Stimulated activated CD8-positive, alpha-beta memory T cell treated with anti-CD3 and anti-CD28 coated beads, Interleukin-7, amount 100 ng/mL, for 1 hour (primary cell): ENCODE results near the gene PHETA1.

ENCODE experiments used
- DNase-seq, 2 donors: peaks; one replicate each; pipeline ENCODE4 v3.0.0-alpha.2; 2020; ENCODE audit warnings: low read depth in 2 of 2

Gene PHETA1

DNA sequence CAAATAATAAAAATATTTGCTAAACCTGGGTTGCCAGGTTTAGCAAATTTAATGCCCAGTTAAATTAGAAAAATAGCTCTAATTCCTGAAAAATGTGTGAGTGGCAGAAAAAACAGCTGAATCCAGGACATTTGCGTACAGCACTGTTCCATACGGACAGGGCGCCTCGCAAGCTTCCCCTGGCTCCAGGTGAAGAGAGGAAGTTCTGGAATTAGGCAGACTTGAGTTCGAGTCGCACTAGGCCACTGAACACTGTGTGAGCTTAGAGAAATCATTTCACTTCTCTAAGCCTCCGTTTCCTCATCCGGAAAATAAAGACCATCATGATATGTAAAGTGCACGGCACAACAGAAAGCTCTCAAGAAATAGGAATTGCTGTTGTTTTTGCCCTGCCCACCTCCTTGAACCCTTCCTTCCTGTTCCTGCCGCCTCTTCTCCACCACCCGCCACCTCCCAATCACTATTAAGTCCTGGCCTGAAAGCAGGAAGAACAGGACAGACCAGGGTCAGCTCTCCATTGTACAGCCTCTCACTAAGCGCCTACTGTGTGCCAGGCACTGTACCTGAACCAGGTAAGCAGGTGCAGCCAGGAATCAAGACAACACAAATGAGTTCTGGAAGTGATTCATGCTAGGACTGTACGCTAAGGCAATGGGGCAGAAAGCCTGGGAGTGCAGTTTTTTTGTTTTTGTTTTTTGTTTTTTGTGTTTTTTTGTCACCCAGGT lies 763 bp upstream of the PHETA1 start:
- no peak for DNase-seq

- DNase-seq: no peak
Measured at GRCh38 chr12:111368291-111368787, 556 bp downstream of the PHETA1 start.

DNA sequence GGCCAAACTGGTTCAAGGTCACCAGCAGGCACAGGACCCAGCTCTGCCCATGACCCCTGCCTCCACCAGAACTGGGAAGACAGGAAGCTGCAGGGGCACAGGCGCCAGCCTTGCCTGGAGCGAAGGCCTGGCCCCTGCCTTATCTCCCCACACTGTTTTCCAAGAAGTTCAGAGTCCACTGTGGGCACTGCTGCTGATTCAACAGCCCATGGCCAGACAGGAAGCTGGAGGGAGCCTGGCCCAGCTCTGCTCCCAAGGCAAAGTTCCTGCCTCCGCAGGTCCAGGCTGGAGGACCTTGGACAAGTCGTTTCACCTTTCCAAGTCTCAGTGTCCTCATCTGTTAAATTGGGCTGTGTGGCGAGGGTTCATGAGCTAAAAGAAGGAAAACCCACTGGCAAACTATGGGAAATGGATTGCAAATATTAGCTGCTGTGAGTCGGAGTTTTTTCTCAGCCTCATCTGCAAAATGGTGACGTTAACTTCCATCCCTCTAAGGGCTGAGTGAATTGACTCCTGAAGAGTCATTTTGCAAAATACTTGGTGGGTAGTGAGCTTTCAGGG lies 1.2 kb downstream of the PHETA1 start:
- no peak for DNase-seq

DNA sequence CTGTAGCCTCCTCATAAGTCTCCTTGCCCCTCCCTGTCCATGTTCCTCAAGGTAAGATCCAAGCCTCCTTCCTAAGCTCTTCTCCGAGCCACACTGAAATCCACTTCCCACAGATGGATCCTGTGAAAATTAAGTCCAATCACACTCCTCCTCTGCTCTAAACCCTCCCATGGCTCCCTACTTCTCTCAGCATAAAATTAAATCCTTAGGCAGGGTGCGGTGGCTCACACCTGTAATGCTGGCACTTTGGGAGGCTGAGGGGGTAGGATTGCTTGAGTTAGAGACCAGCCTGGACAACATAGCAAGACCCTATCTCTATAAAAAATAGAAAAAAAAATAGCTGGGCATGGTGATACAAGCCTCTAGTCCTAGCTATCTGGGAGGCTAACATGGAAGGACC lies 2.3 kb downstream of the PHETA1 start:
- no peak for DNase-seq

DNA sequence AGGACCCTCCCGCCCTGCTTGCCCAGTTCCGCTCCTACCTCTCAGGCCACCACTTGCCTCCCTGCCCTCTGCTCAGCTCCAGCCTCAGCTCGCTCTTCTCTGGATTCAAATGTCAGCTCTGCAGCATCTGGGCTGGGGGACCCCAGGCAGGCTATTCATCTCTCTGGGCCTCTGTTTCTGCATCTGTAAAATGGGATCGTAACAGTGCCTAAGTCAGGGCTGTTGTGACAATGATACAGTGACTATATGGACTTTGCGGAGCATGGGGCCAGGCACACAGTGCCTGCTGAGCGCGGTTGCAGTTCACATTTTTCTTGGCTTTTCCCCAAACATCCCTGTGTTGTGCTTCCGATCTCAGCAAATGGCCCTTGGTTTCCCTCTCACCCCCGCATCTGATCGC lies 2.8 kb downstream of the PHETA1 start:
- DNase-seq: no peak

GRCh38 chr12:111363578-111363977 lies 5.3 kb downstream of the PHETA1 start:
- DNase-seq: no peak

- DNase-seq: no peak
Measured at GRCh38 chr12:111362687-111363475, 6.0 kb downstream of the PHETA1 start.

DNA sequence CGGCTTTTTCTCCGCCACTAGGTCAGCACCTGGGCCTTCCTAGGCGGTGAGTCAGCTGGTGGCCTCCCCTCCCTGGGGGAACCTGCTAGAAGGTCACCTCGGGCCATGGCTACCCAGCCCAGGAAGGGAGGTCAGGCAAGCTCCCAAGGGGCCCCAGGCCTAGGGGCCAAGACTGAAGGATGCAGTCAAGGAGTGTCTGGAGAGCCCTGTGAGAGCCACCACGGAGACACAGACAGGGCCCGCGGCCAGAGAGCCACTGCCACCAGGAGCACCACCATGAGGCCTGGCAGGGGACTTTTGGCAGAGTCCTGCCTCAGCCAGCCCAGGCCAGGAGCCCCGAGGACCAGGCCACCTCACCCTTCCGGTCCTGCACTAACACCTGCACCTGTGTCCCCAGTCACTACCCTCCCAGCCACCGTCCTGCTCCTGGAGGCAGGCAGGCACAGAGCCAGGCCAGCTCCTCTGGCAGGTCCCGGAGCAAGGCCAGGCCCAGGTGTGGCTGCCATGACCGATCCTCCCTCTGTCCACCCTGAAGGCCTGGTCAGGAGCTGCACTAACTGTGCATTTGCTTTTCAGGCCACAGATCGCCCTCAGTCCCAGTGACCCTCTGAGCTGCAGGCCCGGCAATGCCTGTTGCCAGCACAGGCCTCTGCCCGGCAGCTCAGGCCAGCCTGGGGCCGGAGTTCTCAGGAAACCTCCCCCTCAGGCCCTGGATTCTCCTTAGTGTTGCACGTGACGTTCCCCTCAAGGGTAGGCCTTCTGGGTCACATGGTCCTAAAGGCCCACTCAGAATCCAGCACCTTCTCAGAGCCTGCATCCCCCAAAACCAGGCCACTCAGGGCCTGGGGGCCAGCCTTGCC lies 6.9 kb downstream of the PHETA1 start:
- DNase-seq: no peak

DNA sequence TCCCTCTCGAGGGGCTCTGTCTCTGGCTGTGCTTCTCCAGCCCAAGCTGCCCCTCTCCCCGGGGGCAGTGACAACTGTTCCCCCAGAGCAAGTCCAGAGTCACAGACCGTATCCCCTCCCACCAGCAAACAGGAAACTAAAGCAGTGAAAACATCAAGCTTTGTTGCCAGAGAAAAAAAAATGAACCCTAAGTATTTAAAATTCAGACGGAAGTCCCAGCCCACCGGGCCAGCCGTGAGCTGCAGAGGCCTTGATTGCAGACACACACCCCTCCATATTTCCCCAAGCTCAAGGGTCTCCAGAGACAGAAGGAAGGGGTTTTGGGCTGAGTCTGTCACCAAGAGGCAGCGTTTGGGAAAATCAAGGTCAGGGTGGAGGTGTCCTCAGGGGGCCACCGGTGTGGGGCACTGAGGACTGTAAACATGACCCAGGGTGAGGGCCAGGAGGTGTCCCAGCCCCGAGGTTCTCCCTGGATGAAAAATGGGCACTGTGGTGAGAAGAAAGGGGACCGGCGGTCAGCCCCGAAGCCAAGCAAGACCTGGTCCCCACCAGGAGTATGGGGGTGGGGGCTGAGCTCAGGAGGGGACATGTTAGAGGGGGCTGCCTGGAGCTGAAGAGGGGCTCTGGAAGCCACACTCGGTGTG lies 7.7 kb downstream of the PHETA1 start:
- DNase-seq: no peak

DNA sequence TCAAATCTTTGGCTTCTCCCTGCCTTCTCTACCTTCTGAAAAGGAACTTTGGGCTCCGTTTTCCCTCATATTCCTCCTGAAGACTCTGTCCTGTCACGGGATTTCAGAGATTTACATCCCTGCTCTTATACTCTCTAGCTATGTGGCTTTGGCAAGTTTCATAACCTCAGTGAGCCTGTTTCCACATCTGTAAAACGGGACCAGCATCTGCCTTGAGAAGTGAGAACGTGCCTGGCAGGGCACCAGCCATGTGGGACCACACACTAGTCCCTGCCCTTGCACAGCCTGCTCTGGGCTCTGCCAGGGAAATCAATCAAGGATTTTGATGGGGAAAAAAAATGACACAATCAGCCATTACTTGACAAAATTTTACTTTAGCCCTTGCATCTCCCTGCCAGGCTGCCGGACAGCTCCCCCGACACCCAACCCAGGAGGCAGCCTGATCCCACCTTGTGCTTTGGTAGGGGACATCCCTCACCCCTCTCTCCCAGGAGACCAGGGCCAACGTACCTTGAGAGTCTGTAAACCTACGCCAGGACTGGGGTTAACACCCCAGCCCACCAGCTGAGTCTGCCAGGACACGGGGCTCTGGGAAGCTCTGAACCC lies 8.5 kb downstream of the PHETA1 start:
- DNase-seq: no peak

DNA sequence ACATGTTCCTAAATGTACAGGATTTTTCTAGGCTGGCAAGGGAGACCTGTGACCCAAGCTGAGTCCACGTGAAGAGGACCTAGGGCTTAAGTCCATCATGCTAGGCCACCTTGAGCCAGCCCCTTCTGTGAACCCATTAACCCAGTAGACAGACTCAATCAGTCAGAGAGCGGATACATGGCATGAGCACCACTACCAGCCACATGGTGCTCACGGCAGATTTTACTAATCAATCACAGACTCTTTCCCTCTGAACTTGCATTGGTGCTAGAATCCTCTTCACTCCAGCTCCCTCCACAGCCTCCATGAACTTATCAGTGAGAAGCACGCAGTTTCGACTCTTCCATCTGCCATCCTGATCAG lies 9.0 kb downstream of the PHETA1 start:
- DNase-seq: no peak

DNA sequence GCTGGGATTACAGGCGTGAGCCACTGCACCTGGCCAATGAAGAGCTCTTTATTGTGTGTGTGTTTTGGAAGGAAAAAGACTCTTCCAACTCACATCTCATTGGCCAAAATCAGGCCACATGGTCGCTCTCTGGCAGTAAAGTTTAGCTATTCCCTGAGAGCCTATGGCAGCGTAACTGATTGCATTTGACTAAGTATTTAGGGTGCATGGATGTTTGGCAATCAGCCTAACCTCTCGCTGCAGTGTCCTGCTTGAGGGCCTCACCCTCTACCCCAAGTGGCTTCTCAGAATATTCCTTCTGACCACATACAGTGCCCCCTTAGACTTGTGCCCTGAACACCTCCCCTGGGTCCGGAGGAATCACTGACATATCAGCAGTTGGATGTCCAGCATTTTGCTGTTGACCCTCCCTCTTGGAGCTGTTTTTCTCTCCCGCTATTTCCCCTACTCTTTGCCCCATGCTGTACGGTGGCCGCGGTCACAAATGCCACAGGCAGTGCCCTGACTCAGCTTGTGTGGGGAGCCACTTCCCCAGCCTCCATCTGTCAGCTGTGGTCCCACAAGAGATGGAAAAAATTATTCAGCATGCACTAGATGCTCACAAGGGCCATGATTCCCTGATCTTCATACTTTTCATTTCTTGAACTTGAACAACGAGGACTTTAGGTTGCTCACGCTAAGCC lies 9.5 kb downstream of the PHETA1 start:
- no peak for DNase-seq

DNA sequence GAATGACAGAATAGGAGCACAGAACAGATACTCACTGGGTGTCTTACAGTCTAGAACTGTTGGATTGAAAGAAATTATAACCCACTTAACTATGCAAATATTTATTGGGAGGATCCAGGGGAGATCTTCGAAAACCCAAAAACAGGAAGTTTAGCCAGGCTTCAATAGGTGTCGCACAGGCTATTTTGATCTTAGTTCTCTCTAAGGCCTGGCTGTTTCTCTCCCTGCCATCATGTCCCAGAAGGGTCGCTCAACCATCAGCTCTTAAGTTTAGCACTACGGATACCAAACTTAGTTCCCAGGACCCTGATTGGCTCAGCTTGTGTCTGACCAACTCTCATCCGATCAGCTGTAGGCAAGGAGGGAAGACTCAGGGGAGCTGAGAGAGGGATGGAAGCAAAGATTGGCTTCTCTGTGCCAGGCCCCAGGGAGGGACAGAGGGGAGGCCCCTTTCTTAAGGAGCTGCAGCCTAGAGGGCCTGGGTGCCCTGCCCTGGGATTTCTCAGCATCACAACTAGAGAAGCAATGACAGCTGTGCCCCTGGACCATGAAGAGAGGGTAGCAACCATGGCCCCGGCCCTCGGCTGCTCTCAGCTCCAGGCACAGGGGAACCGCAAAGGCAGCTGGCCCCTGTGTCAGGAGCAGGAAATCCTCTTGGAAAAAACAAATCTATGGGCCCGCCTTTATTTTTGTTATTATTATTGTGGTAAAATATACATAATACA lies 13.5 kb downstream of the PHETA1 start:
- no peak for DNase-seq

DNA sequence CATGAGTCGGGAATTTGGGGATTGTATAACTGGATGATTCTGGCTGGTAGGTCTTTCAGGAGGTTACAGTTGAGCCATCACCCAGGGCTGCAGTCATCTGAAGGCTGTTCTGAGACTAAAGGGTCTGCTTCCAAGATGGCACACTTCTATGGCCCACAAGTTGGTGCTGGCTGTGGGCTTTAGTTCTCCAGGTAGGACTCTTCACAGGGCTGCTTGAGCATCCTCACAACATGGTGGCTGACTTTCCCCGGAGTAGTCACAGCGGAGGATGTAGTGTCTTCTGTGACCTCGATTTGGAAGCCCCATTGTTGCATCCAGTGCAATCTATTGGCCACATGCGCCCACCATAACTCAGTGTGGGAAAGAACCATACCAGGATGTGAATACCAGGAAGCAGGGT lies 14.4 kb downstream of the PHETA1 start:
- no peak for DNase-seq

DNA sequence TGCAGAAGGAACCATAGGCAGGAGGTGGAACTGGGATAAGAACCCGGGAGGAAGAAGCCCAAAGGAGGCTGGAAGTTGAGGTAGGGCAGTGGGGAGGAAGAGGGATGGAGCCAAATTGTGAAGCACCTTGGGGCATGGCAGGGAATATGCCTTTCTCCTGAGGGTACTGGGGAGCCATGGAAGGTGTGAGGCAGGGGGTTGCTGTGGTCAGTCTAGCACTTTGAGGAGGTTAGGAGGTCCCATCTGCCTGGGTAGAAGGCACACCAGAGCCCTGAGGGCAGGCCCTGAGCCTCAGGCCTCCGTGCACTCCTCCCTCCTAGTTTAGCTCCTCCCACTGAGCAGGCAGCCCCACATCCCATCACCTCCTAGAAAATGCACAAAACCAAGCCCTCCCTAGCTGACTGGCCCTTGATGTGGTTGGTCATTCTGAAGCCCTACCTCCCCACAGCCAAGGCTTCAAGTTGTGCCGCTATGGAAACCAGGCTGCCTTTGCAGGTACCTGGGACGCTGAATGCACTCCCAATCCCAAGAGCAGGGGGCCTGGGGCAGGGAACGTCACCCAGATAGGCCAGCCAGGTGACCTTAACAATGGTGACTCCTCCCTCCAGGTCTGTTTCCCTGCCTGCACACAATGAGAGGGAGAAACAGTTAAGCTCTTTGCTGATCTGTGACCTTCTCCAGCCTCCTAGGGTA lies 15.1 kb downstream of the PHETA1 start:
- no peak for DNase-seq

DNA sequence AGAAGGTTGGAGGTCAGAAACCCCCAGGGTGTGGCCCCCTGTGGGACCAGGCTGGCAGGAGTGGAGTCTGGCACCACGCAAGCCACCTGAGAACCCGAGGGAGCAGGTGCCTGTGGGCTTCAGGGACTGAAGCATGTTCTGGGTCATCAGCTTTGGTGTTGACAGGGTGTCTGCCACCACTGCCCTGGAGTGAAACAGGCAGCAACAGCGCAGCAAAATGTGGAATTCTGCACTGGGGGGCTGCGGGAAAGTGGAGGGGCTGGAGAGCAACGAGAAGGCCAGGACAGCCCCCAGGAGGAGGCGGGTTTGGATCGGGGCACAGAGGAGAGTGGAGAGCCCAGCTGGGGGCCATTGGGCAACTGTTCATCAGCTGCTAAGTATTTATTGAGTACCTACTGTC lies 15.9 kb downstream of the PHETA1 start:
- no peak for DNase-seq

- no peak for DNase-seq
Measured at GRCh38 chr12:111352296-111352993, 16.4 kb downstream of the PHETA1 start.

- DNase-seq: no peak
Measured at GRCh38 chr12:111351026-111351425, 17.9 kb downstream of the PHETA1 start.
